ENCODE data around the gene MRPL50.
A peak's percentile ranks its signal among the peaks of the same experiment; 100 is the strongest.
"Not testable (repeated sequence)": the region's sequence is repeated elsewhere in the genome, so short reads cannot be mapped to it uniquely, and the experiment has no call there.

MRPL50 gene

DNA sequence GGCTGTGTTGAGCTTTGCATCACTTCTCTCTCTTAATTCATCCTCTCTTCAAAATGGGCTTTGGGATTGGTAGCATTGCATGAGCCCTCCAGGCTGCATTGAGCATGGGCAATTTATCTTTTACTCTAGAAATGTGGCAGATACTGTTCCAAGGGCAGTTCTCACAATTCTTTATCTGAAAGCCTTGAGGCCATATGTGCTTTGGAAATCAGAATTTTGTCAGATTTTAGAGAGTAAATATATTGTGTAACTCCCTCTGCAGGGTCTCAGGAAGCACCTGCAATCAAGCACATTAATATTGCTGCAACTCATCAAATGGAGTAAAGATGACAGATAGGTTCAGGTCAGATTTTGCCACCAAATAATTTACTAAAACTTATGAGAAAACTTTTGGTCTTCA, 19.6 kb upstream of the MRPL50 start:
- DNase-seq (ENCODE audit: low read depth in 2 of 2), result no peak

- no peak for DNase-seq (ENCODE audit: low read depth in 2 of 2)
Measured at GRCh38 chr9:101417389-101417788, 19.0 kb upstream of the MRPL50 start.

- no peak for DNase-seq (ENCODE audit: low read depth in 2 of 2)
Measured at GRCh38 chr9:101415578-101415977, 17.2 kb upstream of the MRPL50 start.

GRCh38 chr9:101414839-101415238, 16.4 kb upstream of the MRPL50 start:
- no peak for DNase-seq (ENCODE audit: low read depth in 2 of 2)

GRCh38 chr9:101409079-101409477, 10.7 kb upstream of the MRPL50 start:
- no peak for DNase-seq (ENCODE audit: low read depth in 2 of 2)

- DNase-seq (ENCODE audit: low read depth in 2 of 2), result no peak
Measured at GRCh38 chr9:101408374-101409078, 10.1 kb upstream of the MRPL50 start.

DNA sequence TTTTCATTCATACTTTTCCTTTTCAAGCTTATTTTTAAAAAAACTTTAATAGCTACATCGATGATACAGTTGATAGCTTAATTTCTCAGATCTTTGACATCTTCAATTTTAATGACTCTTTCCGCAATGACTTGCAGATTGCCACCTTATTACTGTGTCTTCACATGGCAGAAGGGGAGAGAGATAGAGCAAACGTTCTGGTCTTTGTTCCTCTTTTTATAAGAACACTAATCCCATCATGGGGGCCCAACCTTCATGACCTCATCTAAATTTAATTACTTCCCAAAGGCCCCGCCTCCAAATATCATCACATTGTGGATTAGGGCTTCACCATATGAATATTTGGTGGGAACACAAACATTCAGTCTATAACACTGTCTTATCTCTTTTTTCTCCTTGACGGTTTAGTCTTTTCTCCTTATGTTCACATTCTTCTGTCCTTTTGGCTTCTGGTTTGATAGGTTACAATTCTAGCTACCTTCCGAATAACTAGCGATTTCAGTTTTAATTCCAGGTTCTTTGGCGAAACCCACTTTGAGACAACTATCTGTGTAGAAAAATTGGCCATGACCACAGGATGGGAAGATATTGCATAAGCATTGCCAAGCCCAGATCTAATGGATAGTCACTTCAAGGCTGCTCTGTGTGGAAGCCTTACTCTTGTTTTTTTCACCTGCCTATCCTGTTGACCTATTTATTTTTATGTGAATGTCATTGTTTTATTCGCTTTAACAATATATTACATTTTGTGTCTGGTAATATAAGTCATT, 5.3 kb upstream of the MRPL50 start:
- DNase-seq (ENCODE audit: low read depth in 2 of 2), result no peak

DNA sequence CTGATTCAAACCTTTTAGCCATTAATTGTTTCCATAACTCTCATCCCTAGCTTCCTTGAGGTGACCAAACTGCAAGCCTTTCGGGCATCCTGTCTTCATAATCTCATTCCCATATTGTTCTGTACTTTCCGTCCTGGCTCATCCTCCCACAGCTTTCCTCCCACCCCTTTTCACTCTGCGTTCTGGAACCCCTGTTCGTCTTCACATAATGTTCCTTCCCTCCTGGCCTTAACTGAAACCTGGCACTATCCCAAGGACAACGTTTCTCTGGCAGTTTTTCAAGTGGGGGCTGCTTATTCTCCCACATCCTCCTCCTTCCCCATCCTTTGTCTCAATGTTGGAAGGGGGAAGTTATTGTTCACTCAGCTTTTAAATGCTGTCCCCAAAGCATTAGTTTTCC, 1.7 kb upstream of the MRPL50 start:
- no peak for DNase-seq (ENCODE audit: low read depth in 2 of 2)

GRCh38 chr9:101399643-101399970, 1.2 kb upstream of the MRPL50 start:
- no peak for DNase-seq (ENCODE audit: low read depth in 2 of 2)

GRCh38 chr9:101398930-101399642, 668 bp upstream of the MRPL50 start:
- peak in 1 of 2 donors; percentile 4 for DNase-seq (ENCODE audit: low read depth in 2 of 2)

DNA sequence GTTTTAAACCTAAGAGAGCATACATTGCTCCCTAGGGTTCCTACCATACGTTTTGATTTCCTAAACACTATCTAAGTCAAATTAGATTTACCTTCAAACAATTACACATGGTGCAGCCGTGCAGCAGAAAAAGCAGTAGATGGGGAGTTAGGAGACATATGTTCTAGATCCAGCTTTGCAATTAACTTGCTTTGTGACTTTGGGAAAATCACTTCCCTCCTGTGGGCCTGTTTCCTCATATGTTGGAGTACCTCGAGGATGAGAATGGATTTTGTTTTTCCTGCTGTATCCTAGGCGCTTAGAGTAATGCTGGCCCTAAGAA, 711 bp downstream of the MRPL50 start:
- DNase-seq (ENCODE audit: low read depth in 2 of 2), result no peak

GRCh38 chr9:101394687-101395086, 3.7 kb downstream of the MRPL50 start:
- no peak for DNase-seq (ENCODE audit: low read depth in 2 of 2)

GRCh38 chr9:101393135-101393534, 5.3 kb downstream of the MRPL50 start:
- DNase-seq (ENCODE audit: low read depth in 2 of 2), result no peak

DNA sequence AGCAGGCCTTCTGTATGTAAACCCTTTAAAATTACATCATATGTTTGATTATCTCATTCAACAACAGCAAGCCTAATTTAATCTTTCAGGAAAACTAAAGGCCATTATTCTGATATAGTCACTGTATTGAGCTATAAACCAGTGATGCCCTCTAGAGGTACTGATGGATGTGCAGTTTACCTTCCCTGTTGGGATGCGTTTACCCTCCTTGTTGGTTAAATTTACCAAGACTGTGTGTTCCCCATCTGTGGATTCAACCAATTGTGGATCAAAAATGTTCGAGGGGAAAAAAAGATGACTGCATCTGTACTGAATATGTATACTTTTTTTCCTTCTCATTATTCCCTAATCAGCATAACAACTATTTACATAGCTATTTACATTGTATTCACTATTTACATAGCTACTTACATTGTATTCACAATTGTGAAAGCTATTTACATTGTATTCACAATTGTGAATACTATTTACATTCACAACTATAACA, 9.9 kb downstream of the MRPL50 start:
- no peak for DNase-seq (ENCODE audit: low read depth in 2 of 2)

GRCh38 chr9:101387871-101388506, 10.4 kb downstream of the MRPL50 start:
- DNase-seq (ENCODE audit: low read depth in 2 of 2), result no peak

DNA sequence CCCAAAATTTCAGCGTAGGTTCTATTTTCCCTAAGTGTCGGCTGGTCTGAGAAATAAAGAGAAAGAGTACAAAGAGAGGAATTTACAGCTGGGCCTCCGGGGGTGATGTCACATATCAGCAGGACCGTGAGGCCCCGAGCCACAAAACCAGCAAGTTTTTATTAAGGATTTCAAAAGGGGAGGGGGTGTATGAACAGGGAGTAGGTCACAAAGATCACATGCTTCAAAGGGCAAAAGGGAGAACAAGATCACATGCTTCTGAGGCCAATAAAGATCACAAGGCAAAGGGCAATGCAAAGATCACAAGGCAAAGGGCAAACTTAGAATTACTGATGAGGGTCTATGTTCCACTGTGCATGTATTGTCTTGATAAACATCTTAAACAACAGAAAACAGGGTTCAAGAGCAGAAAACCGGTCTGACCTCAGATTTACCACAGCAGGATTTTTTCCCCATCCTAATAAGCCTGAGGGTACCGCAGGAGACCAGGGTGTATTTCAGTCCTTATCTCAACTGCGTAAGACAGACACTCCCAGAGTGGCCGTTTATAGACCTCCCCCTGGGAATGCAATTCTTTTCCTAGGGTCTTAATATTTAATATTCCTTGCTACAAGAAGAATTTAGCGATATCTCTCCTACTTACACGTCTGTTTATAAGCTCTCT, 13.4 kb downstream of the MRPL50 start, which contains the start of gene BAAT:
TSS of gene BAAT (minus strand) at position 134 of the 664 bp plus-strand sequence. CDS start 13,602 bp downstream, outside the sequence.
- DNase-seq (ENCODE audit: low read depth in 2 of 2), result not testable (repeated sequence)

DNA sequence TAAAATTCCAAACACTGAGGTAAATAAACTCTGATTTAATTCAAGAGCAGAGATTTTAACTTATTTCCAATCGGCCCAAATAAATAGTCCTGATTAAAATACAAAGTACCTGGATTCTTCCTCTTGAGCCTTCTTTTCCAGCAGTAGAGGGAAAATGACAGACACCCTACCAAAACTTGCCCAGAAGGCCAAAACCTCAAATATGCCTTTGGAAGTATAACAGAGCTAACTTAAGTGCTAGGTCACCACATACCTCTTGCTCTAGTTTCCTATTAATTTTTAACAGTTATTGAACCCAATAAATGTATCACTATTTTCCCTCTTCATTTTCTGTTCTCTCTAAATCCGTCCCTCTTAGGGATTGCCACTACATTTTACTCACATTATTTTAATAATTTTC, 15.1 kb downstream of the MRPL50 start:
- DNase-seq (ENCODE audit: low read depth in 2 of 2), result no peak

DNA sequence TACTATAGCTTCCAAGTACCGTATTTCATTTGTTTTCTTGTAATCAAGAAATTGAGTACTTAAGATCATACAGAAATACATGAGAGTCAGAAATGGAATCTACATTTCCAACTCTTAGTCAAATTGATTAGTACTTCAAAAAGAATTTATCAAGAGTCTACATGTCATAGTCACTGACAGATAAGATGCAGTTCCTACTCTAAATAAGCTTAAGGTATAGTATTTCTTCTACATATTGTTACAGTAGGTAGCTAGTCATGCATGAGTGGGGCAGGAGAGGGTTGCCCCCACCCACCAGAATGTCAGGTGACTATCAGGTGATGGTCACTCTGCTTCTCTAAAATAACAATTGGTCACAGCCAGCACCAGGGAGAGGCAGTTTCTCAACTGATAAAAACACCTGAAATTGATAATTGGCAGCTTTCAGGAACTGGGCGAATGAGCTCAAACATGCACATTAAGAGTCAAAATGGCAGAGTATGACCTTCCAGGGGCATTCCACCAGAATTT, 16.5 kb downstream of the MRPL50 start:
- no peak for DNase-seq (ENCODE audit: low read depth in 2 of 2)

- DNase-seq (ENCODE audit: low read depth in 2 of 2), result no peak
Measured at GRCh38 chr9:101381118-101381517, 17.3 kb downstream of the MRPL50 start.

DNA sequence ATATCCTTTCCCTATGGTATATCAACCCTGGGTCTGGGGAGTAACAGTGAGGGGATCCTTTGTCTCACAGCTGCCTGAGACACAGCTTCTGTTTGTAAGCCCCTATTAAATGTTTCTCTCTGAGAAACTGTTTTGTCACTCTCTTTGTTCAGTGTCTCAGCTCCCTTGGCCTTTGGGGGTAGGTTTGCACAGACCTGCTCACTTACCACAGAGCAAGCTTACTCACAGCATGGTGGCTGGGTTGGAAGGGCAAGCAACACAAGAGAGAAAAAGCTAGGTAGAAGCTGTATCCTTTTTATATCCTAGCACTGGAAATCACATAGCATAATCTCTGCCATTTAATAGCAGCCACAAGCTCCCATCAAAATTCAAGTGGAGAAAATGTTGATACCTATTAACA, 18.1 kb downstream of the MRPL50 start:
- no peak for DNase-seq (ENCODE audit: low read depth in 2 of 2)

- no peak for DNase-seq (ENCODE audit: low read depth in 2 of 2)
Measured at GRCh38 chr9:101376111-101376848, 22.1 kb downstream of the MRPL50 start.
